Colonic mucosa (tissue), 4 donors: ENCODE measurements around the gene GCNT4. TPM values are rescaled to one million over a fixed set of nuclear protein-coding genes. Genes with fewer than 3 reads are reported as not detected.

Experiments
- DNase-seq: peaks from one replicate; pipeline ENCODE4 v3.0.0-alpha.2; 2020
- H3K27ac ChIP-seq: fragments of 200-600 bp; one replicate; pipeline ENCODE4 v1.8.0; 2021
- H3K27me3 ChIP-seq: fragments of 200-600 bp; one replicate; pipeline ENCODE4 v1.8.0; 2021
- H3K36me3 ChIP-seq: fragments of 200-600 bp; one replicate; pipeline ENCODE4 v1.8.0; 2021
- H3K4me1 ChIP-seq: fragments of 200-600 bp; one replicate; pipeline ENCODE4 v1.8.0; 2021; ENCODE audit warnings: mild to moderate bottlenecking
- H3K4me3 ChIP-seq: fragments of 200-600 bp; one replicate; pipeline ENCODE4 v1.8.0; 2021
- H3K9ac ChIP-seq, 2 donors: one replicate each; pipeline ENCODE4 v1.7.0; 2013; ENCODE audit warnings: control low read depth in 2 of 2, low read depth in 2 of 2, low read length in 2 of 2
- H3K9me3 ChIP-seq: fragments of 200-600 bp; one replicate; pipeline ENCODE4 v1.8.0; 2021
- CTCF ChIP-seq: fragments of 200-600 bp; IDR thresholded peaks from one replicate; pipeline ENCODE4 v1.8.0; 2022; ENCODE audit warnings: antibody characterized with exemption, mild to moderate bottlenecking
- intact Hi-C: fragments of 100-400 bp; cut with DNase I; formaldehyde crosslinking; loops from one replicate; pipeline ENCODE4 v1.14.1; 2022
- total RNA-seq, 2 donors: library from RNA; stranded (reverse); fragmentation: NEBNext Ultra II Directional in 1 of 2; extraction: Animal tissue kit (Norgen Biotek cat#: 25700) in 1 of 2; gene quantifications; one replicate each; pipeline ENCODE4 v1.2.1, GENCODE V29; 2021
- donor health status: healthy.
- donor health status: DM: no; HTN: no; CAD: no.
- donor health status: DM: no; HTN: no; CAD: no.

GCNT4 gene
- total RNA-seq, 2 donors from 2014 or later, result 0.25 to 2.7 TPM

DNA sequence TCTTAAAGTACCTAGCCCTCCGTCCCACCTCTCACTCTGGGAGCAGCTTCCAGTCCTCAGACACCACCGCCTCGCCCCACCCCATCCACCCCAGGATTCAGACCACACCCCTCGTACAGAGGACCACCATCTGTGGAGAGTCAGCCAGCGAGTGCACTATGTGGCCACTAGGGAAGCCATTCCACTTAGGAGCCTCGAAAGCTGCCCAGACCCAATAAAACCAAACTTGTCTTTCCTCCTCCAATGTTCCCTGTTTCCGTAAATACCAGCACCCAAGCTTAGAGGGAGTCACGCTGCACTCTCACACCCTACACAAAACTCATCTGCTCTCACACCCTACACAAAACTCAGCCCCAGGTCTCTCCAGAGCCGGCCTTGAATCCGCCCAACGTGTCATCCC is 1.9 kb downstream of the GCNT4 start:
- peaks cover 8% of the 10 kb centered on the region for H3K4me1 ChIP-seq

GRCh38 chr5:75049456-75050351 is 2.7 kb downstream of the GCNT4 start:
- no peak overlapping the region for H3K27ac ChIP-seq
- peaks cover 8% of the 10 kb centered on the region for H3K4me1 ChIP-seq
- no peaks in the 10 kb centered on the region for H3K36me3 ChIP-seq
- peaks cover 7% of the 10 kb centered on the region for H3K27me3 ChIP-seq
- no peak overlapping the region for H3K9ac ChIP-seq
- H3K9me3 ChIP-seq, result no peaks in the 10 kb centered on the region
- no peak overlapping the region for H3K4me3 ChIP-seq
- intact Hi-C loops, result loop anchor here (5.0 kb wide), 1 partner anchor 173 kb away; no protein-coding TSS in a partner anchor
- peak; percentile 79 for DNase-seq
- TF ChIP-seq CTCF, result peak; percentile 74

More for the DNA sequence above, 1.9 kb downstream of the GCNT4 start:
- TF ChIP-seq CTCF, result no peak
- peaks cover 7% of the 10 kb centered on the region for H3K27me3 ChIP-seq
- H3K9ac ChIP-seq, result no peak overlapping the region
- DNase-seq, result peak; percentile 27
- H3K9me3 ChIP-seq, result no peaks in the 10 kb centered on the region
- no peaks in the 10 kb centered on the region for H3K36me3 ChIP-seq
- H3K4me3 ChIP-seq, result no peak overlapping the region
- intact Hi-C loops, result loop anchor here (5.0 kb wide), 1 partner anchor 172 kb away; no protein-coding TSS in a partner anchor
- no peak overlapping the region for H3K27ac ChIP-seq

DNA sequence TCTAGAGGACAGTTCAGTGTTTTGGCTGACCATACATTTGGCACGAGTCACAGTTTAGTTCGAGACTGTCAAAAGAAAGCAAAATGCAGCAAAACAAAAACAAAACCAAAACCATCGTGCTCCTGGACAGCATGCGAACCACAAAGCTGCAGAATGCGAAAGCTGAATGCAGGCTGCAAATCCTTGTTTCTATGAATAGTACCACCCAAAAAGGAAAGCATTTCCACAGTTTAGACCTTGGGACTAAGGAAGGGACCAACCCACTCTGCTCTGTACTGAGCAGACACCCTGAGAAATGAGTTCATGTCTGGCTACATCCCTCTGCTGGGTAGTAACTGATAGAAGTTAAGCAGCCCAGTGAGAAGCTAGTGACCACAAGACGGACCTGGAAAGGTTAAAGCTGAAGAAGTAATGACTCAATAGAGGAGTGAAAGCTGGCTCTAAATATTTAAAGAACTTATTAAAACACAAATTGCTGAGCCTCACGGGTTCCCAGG is 3.9 kb downstream of the GCNT4 start:
- DNase-seq, result no peak
- Histone ChIP-seq H3K36me3 (no peaks in the 10 kb centered on the region), H3K9me3 (no peaks in the 10 kb centered on the region), H3K4me1 (peaks cover 8% of the 10 kb centered on the region), H3K4me3 (no peak overlapping the region), H3K9ac (no peak overlapping the region), H3K27me3 (peaks cover 7% of the 10 kb centered on the region), H3K27ac (no peak overlapping the region)
- no peak for TF ChIP-seq CTCF
- intact Hi-C loops, result no loop called here

DNA sequence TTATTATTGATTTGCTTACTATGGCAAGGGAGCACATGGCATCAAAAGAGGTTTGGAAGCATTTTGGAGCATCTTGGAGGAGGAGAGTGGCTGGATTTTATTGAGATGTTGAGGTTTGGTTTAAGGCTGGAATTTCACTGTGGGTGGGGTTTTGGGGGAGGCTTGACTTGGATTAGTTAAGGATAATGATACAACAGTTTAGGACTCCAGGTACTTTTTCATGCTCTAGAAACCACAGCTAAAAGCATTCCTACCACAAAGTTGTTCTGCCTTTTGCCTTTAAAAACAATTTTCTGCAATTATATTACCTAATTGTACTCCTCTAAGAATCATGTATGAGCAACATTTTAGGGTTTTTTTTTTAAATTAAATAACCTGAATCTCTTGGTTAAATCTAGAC is 5.0 kb downstream of the GCNT4 start:
- H3K4me1 ChIP-seq, result peaks cover 8% of the 10 kb centered on the region
- no peak overlapping the region for H3K27ac ChIP-seq
- no peak for DNase-seq
- intact Hi-C loops, result no loop called here
- H3K36me3 ChIP-seq, result no peaks in the 10 kb centered on the region
- TF ChIP-seq CTCF, result no peak
- no peak overlapping the region for H3K4me3 ChIP-seq
- H3K9ac ChIP-seq, result no peak overlapping the region
- peaks cover under 1% of the 10 kb centered on the region for H3K27me3 ChIP-seq
- no peaks in the 10 kb centered on the region for H3K9me3 ChIP-seq

GRCh38 chr5:75046366-75047142 is 5.8 kb downstream of the GCNT4 start:
- intact Hi-C loops, result no loop called here
- no peak for TF ChIP-seq CTCF
- Histone ChIP-seq H3K9me3 (no peaks in the 10 kb centered on the region), H3K27ac (no peak overlapping the region), H3K4me3 (no peak overlapping the region), H3K9ac (no peak overlapping the region), H3K36me3 (no peaks in the 10 kb centered on the region), H3K4me1 (peaks cover 6% of the 10 kb centered on the region), H3K27me3 (no peaks in the 10 kb centered on the region)
- DNase-seq, result no peak
